PC-9 (cell line): ENCODE data around the gene FAM83G. TPM values are rescaled to one million over a fixed set of nuclear protein-coding genes. Genes with fewer than 3 reads are reported as not detected.

Experiments used
- BruUV-seq: library from RNA; stranded (reverse); fragments of 400-500 nt; replicated peaks from 2 replicates; lab custom pipeline; 2021; lab: Mats Ljungman, UMichigan
- CTCF ChIA-PET: fragments of 300-600 bp; sonication (Branson Sonifier 250); formaldehyde crosslinking; loops from one replicate; lab custom pipeline; 2022; ENCODE audit warnings: antibody characterized with exemption; lab: Charles Lee
- POLR2A ChIA-PET: fragments of 300-600 bp; sonication (Branson Sonifier 250); formaldehyde crosslinking; loops from one replicate; lab custom pipeline; 2022; ENCODE audit warnings: antibody characterized with exemption; ENCODE audit not compliant: unreplicated experiment; lab: Charles Lee
- DNase-seq, 2 experiments: peaks; one replicate each; pipeline versions ENCODE4 v3.0.0 to v3.0.0-alpha.2; 2015 to 2022; ENCODE audit warnings: mixed read lengths in 1 of 2
- H2AFZ ChIP-seq: fragments of 200-600 bp; sonication (generic); 2 replicates; pipeline ENCODE4 v1.8.1; 2017; ENCODE audit warnings: antibody characterized with exemption
- H3F3A ChIP-seq: fragments of 200-600 bp; sonication (generic); 2 replicates; pipeline ENCODE4 v1.8.1; 2017; ENCODE audit warnings: antibody characterized with exemption, mild to moderate bottlenecking, low read depth; ENCODE audit not compliant: insufficient read depth
- H3K27ac ChIP-seq: fragments of 200-600 bp; sonication (generic); 2 replicates; pipeline ENCODE4 v1.6.1; 2016; ENCODE audit warnings: mixed run types
- H3K27me3 ChIP-seq: fragments of 200-600 bp; sonication (generic); 2 replicates; pipeline ENCODE4 v1.6.1; 2016; ENCODE audit warnings: low read depth, mixed run types; ENCODE audit not compliant: insufficient read depth
- H3K36me3 ChIP-seq: fragments of 200-600 bp; sonication (generic); 2 replicates; pipeline ENCODE4 v1.6.1; 2016; ENCODE audit warnings: low read depth, mixed run types
- H3K4me1 ChIP-seq: fragments of 200-600 bp; sonication (generic); replicated peaks from 2 replicates; pipeline ENCODE4 v1.6.1; 2016; ENCODE audit warnings: mixed run types; ENCODE audit not compliant: insufficient read depth
- H3K4me2 ChIP-seq: fragments of 200-600 bp; sonication (generic); 2 replicates; pipeline ENCODE4 v1.6.1; 2017; ENCODE audit warnings: mixed run types
- H3K4me3 ChIP-seq: fragments of 200-600 bp; sonication (generic); 2 replicates; pipeline ENCODE4 v1.6.1; 2016; ENCODE audit warnings: mixed run types
- H3K79me2 ChIP-seq: fragments of 200-600 bp; sonication (generic); 2 replicates; pipeline ENCODE4 v1.6.1; 2017; ENCODE audit warnings: low read depth, mixed run types
- H3K9me2 ChIP-seq: fragments of 200-600 bp; sonication (generic); 2 replicates; pipeline ENCODE4 v1.8.1; 2017; ENCODE audit warnings: mild to moderate bottlenecking; ENCODE audit not compliant: insufficient read depth
- H3K9me3 ChIP-seq: fragments of 200-600 bp; sonication (generic); 2 replicates; pipeline ENCODE4 v1.8.1; 2016; ENCODE audit warnings: low read depth; ENCODE audit not compliant: insufficient read depth
- H4K20me1 ChIP-seq: fragments of 200-600 bp; sonication (generic); 2 replicates; pipeline ENCODE4 v1.8.1; 2017; ENCODE audit not compliant: insufficient read depth
- CTCF ChIP-seq: fragments of 200-600 bp; sonication (generic); conservative IDR thresholded peaks from 2 replicates; pipeline ENCODE4 v1.6.1; 2017; ENCODE audit warnings: mixed run types, antibody characterized with exemption, mild to moderate bottlenecking, moderate library complexity
- EZH2 ChIP-seq: fragments of 200-600 bp; sonication (generic); IDR thresholded peaks from 2 replicates; pipeline ENCODE4 v1.8.0; 2017; ENCODE audit warnings: antibody characterized with exemption, low read depth
- intact Hi-C: fragments of 100-400 bp; cut with micrococcal nuclease; formaldehyde crosslinking; loops from one replicate; pipeline ENCODE4 v1.10.0; 2022; ENCODE audit not compliant: unreplicated experiment
- total RNA-seq: library from RNA; stranded (reverse); gene quantifications from 2 replicates; pipeline ENCODE4 v1.2.3, GENCODE V29; 2021

Gene FAM83G
- total RNA-seq, 1 experiment from 2014 or later: 30.2 TPM

- no peak overlapping the region for H2AFZ ChIP-seq
- H3K36me3 ChIP-seq: peaks cover 7% of the 10 kb centered on the region; the same call in 1 of the 2 replicates
- no peaks in the 10 kb centered on the region for H3K27me3 ChIP-seq
- H3K4me3 ChIP-seq: no peak overlapping the region
- no peak overlapping the region for H3K4me2 ChIP-seq
- no peak overlapping the region for H3K27ac ChIP-seq
- TF ChIP-seq CTCF (no peak), EZH2 (no peak)
- DNase-seq: no peak
- ChIA-PET CTCF (no interaction called here), POLR2A (no interaction called here)
- H4K20me1 ChIP-seq: peaks cover 49% of the 10 kb centered on the region
- H3F3A ChIP-seq: 0 out of 2 replicates have a peak, but pooled peaks cover 8% of the 10 kb centered on the region
- H3K79me2 ChIP-seq: no peaks in the 10 kb centered on the region
- no peaks in the 10 kb centered on the region for H3K9me3 ChIP-seq
- H3K9me2 ChIP-seq: no peaks in the 10 kb centered on the region
- H3K4me1 ChIP-seq: peaks cover 11% of the 10 kb centered on the region
- no TSS peak for BruUV-seq
- intact Hi-C loops: no loop called here
These were observed 17.9 kb downstream of the FAM83G start for GRCh38 chr17:18986541-18987229.

GRCh38 chr17:18985475-18985874 is 19.1 kb downstream of the FAM83G start:
- Histone ChIP-seq H3K4me1 (peaks cover 12% of the 10 kb centered on the region), H3K9me3 (no peaks in the 10 kb centered on the region), H2AFZ (no peak overlapping the region), H3K27me3 (no peaks in the 10 kb centered on the region), H3K4me2 (no peak overlapping the region), H3K79me2 (no peaks in the 10 kb centered on the region), H4K20me1 (peaks cover 40% of the 10 kb centered on the region), H3F3A (0 out of 2 replicates have a peak, but pooled peaks cover 7% of the 10 kb centered on the region), H3K36me3 (peaks cover 7% of the 10 kb centered on the region; the same call in 1 of the 2 replicates), H3K4me3 (no peak overlapping the region), H3K27ac (no peak overlapping the region), H3K9me2 (no peaks in the 10 kb centered on the region)
- no TSS peak for BruUV-seq
- no peak for DNase-seq
- TF ChIP-seq EZH2 (no peak), CTCF (no peak)
- POLR2A ChIA-PET: no interaction called here
- CTCF ChIA-PET: no interaction called here
- intact Hi-C loops: no loop called here

- no peak for DNase-seq
- H3K36me3 ChIP-seq: peaks cover 7% of the 10 kb centered on the region; the same call in 1 of the 2 replicates
- H2AFZ ChIP-seq: no peak overlapping the region
- 0 out of 2 replicates have a peak, but pooled peaks cover 7% of the 10 kb centered on the region for H3F3A ChIP-seq
- H3K4me1 ChIP-seq: peaks cover 12% of the 10 kb centered on the region
- H3K27me3 ChIP-seq: no peaks in the 10 kb centered on the region
- H3K4me3 ChIP-seq: no peak overlapping the region
- intact Hi-C loops: no loop called here
- no peaks in the 10 kb centered on the region for H3K9me3 ChIP-seq
- no TSS peak for BruUV-seq
- H3K9me2 ChIP-seq: no peaks in the 10 kb centered on the region
- ChIA-PET POLR2A (no interaction called here), CTCF (no interaction called here)
- TF ChIP-seq CTCF (no peak), EZH2 (no peak)
- no peak overlapping the region for H3K27ac ChIP-seq
- H3K4me2 ChIP-seq: no peak overlapping the region
- H3K79me2 ChIP-seq: no peaks in the 10 kb centered on the region
- H4K20me1 ChIP-seq: peaks cover 31% of the 10 kb centered on the region
These were observed 20.1 kb downstream of the FAM83G start for GRCh38 chr17:18984273-18985114.
